GM18909 (cell line): ENCODE results near the gene TMOD3.

Experiments used
- ATAC-seq: cut with Tn5 transposase; IDR thresholded peaks from one replicate; pipeline ENCODE4 v1.9.1; 2021; ENCODE audit warnings: mild to moderate bottlenecking; ENCODE audit not compliant: unreplicated experiment, poor library complexity

The TMOD3 gene

GRCh38 chr15:51889486-51889885, 60.0 kb downstream of the TMOD3 start:
- no peak for ATAC-seq

DNA sequence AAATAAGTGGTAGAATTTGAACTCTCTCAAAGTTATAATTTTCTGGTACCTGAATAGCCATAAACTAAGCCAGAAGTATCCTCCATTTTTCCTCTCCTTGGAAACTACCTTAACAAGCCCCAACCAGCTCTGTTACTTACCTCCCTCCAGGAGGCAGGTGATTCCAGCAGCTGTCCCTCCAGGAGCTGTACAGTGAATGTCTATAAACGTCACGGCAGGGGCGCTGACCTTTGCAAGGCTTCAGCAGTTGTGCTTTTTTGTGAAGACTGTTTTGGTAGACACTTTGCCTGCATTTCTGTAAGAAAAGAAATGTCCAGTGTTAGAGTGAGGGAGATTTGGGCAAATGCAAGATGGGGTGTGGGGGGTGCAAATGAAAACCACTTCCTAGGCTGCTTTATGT, 75.0 kb downstream of the TMOD3 start:
- no peak for ATAC-seq

- no peak for ATAC-seq
These were observed 75.5 kb downstream of the TMOD3 start for GRCh38 chr15:51904931-51905330.

GRCh38 chr15:51907136-51907862, 77.8 kb downstream of the TMOD3 start:
- ATAC-seq: no peak

DNA sequence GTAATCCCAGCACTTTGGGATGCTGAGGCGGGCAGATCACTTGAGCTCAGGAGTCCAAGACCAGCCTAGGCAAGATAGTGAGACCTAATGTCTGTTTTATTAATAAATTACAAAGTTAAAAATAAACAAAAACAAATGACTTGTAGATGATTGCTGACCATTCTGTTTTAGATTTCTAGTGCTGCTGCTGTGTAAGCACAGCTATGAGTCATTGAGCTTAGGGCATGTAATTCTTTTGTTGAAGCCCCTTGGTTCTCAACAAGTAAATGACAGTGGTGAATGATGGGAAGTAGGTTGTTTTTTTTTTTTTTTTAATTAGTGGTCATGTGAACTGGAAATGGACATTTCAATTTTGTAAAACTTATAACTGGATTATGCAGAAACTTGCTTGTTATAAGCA, 78.9 kb downstream of the TMOD3 start:
- no peak for ATAC-seq

- no peak for ATAC-seq
These were observed 80.1 kb downstream of the TMOD3 start for GRCh38 chr15:51909584-51909983.

DNA sequence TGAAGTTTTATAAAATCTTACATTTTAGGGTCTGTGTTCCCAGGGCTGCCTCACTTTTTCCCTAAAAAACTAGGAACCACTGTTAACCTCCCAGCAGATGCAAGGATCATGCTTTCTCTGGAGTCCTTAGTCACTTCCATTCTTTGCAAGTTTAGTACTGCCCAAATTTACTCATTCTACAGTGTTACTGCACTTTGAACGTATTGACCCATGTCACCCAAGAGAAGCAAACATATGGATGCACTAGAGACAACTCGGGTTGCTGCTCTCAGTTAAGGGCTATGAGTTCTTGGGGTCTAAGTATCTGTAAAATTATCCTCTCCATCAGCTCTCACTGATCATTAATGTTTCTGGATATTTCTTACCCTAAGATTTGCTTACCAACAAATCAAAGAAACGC, 83.1 kb downstream of the TMOD3 start:
- ATAC-seq: no peak

- no peak for ATAC-seq
These were observed 88.0 kb downstream of the TMOD3 start for GRCh38 chr15:51917493-51917892.

DNA sequence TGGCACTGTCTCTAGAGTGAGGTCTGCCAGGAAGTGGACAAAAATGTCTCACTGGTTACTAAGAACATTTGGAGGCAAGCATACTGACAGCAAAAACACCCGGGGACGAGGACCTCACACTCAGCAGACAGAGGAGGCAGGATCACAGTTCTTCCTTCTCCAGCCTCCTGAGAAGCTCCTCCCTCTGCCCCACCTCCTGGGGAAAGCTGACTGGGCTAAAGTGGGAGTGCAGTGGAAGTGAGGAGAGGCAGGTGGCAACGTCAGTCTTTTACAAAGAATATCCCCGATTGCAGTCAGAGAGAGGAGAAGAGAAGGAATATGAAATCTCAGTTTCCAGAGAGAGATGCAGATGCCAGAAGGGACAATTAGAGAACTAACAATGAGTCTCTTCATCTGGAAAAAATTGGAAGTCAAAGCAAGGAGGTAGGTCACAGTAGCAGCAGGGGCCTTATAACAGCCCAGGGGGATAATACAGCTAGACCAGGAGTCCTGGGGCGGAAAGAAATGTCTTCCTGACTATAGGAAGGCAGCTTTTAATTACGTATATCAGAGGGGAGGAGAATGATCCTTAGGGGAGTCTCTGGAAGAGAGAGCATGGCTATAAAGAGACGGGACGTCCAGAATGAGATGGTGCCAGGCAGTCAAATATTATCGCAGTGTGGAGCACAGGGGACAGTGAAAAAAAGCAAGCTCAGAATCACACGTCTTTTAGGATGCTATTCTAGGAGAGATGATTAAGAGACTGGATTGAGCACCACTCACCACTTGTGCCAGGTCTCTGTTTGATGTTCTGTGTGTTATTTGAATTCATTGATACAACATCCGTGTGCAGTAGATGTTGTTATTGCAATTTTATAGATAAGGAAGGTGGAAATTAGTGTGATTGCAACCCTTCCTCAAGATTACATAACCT, 95.0 kb downstream of the TMOD3 start:
- ATAC-seq: no peak

- no peak for ATAC-seq
These were observed 97.4 kb downstream of the TMOD3 start for GRCh38 chr15:51926809-51927208.

DNA sequence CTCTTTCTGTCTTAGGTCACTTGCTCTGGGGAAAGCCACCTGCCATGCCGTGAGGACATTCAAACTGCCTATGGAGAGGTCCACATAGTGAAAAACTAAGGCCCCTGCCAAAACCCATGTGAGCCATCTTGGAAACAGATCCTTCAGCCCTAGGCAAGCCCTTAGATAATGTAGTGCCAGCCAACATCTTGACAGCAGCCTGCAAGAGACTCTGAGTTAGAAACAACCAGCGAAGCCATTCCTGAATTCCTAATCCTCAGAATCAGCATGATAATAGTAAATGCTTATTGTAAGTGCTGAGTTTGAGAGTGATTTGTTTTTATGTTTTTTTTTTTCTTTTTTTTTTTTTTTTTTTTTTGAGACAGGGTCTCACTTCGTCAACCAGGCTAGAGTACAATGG, 101.6 kb downstream of the TMOD3 start:
- ATAC-seq: no peak

- no peak for ATAC-seq
These were observed 102.2 kb downstream of the TMOD3 start for GRCh38 chr15:51931638-51932037.

DNA sequence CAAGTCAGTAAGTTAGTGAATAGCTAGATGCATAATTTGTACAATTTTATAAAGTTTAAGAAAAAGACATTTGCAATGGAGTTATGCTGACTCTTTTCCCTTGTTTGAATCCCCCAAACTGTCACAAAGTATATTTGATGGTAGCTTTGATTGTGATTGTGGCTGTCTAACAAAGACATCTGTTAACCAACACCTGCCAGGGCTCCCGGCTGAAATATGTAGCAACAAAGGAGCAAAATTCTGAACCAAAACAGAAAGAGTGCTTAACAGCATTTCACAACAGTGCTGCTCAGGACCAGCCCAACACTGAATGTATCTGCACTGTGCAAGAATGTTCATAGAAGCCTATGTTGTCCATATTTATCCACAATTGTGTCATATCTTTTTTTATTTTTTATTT, 102.7 kb downstream of the TMOD3 start:
- no peak for ATAC-seq

DNA sequence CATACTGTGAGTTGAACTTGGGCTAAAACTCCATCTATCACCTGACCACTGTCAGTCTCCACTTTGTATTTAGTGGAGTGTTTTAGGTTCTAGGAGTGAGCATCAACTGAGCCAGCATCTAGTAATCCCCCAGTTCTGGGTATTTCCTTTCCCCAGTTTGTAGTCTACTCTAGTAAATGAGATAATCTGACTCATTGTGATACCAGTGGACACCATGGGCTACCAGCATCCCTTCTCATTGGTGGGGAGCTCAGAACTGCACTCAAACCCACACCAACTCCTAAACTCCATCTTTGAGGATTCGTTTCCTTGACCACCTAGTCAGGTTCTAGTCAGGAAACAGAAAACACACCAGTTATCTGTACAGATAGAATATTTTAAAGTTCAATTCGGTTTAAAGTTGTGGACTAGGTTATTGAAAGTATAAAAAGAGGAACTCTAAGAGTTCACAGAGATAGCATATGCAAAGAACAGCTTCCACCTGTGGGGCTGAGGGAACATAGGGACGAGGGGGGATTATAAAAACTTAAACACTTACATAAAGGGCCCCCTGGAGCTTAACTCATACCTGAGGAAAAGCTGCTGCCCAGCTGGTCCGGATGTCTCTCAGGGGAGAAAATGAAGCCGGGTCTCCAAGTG, 106.1 kb downstream of the TMOD3 start:
- ATAC-seq: peak; percentile 90

DNA sequence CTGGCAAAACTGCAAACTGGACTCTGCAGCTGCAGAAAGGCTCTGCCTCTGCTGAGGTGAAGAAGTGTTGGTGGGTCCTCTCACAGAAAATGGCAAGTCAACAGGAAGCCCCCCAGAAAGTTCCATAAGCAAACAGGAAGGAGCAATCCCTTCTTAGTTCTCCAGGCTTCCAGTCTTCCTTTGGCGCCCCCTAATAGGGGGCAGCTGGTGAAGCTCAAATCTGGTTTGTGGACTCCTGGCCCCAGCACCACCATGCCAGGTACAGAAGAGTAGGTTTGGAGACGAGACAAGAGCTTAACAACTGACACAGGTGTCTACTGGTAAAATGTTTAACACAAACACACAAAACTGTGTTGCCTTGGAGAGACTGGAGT, 106.6 kb downstream of the TMOD3 start:
- peak; percentile 17 for ATAC-seq

DNA sequence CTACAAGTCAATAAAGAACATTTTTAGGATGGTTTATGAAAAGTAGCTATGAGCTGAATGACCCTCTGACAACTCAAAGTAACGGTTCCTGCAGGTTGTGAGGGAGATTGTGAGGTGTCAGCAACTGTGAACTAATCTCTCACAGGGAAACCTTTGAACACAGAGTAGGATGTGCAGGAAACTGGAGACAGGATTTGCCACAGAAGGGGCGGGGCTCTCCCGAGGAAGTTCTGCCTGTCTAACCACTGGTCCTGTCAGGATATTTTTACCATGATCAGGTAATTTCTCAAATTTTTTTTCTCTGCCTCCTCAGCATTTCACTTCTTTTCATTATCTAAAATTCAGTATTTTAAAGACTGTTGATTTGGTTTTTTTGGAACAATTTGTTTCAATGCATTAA, 108.8 kb downstream of the TMOD3 start:
- ATAC-seq: no peak

- ATAC-seq: no peak
These were observed 109.8 kb downstream of the TMOD3 start for GRCh38 chr15:51939216-51939615.

GRCh38 chr15:51947124-51947523, 117.7 kb downstream of the TMOD3 start:
- no peak for ATAC-seq

GRCh38 chr15:51952805-51953204, 123.4 kb downstream of the TMOD3 start:
- ATAC-seq: no peak

DNA sequence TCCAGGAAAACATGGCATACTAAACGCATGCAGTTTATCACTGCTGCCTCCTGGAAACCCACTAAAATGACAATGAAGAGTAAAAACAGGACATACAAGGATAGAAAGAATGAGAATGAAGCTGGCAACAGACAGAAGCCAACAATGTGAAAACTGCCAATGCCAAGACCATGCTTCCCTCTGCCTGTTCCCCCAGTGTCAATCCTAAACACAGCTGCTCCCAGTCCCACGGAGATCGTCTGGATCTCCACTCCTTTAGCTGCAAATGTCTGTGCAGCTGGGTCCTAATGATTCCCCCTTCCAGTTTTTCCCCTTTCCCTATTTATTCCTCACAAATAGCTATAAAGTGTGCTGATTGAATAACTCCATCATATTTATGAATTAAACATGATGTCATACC, 126.1 kb downstream of the TMOD3 start:
- no peak for ATAC-seq
